GM21576 (cell line): Measurements from ENCODE around the gene EXOC6.

Experiments
- ATAC-seq: cut with Tn5 transposase; IDR thresholded peaks from one replicate; pipeline ENCODE4 v1.9.1; 2021; ENCODE audit warnings: mild to moderate bottlenecking, moderate library complexity; ENCODE audit not compliant: unreplicated experiment

The EXOC6 gene

DNA sequence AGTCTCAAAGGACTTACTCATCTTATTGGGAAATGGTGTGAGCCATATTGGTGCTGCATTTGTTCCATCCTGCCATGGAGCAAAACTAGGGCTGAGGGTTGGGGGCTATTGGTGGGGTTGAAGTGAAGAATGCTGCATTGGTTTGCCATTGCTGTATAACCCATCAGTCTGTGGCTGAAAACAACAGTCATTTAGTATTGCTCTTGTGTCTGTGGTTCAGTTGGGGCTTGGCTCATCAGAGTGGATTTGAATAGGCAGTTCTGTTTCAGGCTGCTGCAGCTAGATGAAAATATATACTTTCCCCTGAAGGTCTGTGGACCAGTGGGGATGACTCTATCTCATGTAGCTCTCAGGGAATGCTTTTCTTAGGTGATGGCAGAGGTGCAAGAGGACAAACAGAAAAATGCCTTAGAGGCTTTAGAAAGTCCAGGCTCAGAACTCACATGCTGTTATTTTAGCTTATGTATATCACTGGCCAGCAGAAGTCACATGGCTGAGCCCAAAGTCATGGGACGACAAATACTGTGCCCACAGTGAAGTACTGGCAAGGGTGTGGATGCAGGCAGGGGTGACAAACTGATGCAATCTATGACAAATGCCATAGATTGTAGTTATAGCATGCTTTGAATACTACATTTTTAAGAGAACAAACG, 15.2 kb upstream of the EXOC6 start:
- no peak for ATAC-seq

- no peak for ATAC-seq
Measured at GRCh38 chr10:92834331-92834730, 14.0 kb upstream of the EXOC6 start.

DNA sequence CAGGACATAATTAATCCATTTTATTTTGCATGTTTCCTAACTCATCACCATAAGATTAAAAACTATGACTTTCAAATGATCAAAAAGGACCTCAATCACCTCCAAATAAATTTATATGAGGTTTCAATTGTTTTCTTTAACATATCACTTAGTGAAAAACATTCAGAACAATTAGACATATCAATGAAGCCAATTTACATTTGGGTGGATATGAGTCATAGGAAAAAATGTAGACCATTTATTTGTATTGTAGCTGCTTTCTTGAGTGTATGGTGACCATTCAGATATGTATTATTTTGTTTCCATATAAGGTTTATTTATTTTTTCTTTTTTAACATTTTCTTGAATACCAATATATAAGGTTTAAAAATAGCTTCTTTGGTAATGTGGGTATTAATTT, 13.3 kb upstream of the EXOC6 start:
- no peak for ATAC-seq

GRCh38 chr10:92837456-92837855, 10.9 kb upstream of the EXOC6 start:
- ATAC-seq, result no peak

DNA sequence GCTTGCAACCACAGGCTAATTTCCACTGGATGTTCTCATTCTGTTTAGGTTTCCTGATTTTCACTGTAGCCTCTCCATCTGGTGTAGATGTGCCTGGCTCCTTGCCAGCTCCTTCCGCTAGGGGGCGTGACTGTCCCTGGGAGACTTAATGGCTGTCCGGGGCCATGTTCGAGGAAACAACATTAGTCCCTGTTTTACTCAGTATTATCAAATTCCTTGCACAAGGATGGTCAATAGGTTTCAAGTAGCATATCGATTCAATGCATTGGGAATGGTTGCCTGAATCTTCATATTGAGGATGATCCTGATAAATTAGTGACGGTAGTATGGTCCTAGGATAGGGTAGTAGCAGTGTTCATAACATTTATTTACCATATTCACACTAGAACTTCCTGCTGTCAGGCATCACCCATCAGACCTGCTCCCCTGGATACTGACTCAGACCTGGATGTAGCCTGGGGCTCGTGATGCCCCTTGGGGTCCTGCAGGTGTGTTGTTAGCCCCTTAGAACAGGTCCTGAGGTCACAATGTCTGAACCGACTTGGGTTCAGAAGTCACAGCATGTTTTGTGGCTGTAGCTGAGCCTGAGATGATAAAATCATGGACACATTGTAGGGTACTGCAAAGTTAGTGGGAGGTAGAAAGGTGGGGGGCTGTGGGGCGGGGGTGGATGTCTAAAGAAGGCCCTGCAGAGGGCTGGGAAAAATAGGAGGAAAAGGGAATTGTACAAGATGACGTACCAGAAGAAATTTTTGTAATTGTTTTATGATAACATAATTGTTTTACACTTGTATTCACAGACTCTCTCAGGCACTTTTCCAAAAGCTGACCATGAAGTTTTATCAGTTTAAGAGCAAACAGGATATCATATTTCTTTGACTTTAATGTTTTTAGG, 8.9 kb upstream of the EXOC6 start:
- ATAC-seq, result no peak

- ATAC-seq, result no peak
Measured at GRCh38 chr10:92844746-92845145, 3.6 kb upstream of the EXOC6 start.

GRCh38 chr10:92845921-92846320, 2.4 kb upstream of the EXOC6 start:
- no peak for ATAC-seq

GRCh38 chr10:92846344-92846743, 2.0 kb upstream of the EXOC6 start:
- ATAC-seq, result no peak

- no peak for ATAC-seq
Measured at GRCh38 chr10:92846854-92847201, 1.5 kb upstream of the EXOC6 start.

DNA sequence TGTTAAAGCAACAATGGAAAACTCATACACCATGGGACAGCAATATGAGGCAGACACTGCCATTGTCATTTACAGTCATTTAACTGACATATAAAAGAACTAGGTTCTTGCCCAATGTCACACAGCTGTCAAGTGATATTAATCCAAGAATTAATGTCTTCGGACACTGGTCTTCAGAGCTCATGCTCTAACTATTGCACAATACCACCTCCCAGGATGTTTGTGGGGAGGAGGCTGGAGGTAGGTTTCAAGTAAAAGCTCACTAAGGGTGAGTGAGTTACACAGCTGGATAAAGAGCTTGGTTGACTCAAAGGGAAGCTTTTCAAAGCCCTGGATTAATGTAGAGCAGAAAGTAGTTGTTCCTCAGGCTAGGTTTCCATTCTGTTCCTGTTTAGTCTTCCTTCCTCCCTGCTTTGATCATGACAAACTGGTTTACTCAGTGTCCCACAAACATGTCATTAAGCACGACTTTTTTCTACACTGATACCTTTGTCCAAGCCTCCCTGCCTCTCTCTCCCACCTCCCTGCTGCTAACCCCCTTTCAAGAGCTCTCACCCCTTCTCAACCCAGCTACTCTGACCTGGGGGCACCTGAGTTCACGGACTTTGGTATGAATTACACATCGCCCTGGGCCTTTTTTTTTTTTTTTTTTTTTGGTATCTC, 987 bp upstream of the EXOC6 start:
- no peak for ATAC-seq

DNA sequence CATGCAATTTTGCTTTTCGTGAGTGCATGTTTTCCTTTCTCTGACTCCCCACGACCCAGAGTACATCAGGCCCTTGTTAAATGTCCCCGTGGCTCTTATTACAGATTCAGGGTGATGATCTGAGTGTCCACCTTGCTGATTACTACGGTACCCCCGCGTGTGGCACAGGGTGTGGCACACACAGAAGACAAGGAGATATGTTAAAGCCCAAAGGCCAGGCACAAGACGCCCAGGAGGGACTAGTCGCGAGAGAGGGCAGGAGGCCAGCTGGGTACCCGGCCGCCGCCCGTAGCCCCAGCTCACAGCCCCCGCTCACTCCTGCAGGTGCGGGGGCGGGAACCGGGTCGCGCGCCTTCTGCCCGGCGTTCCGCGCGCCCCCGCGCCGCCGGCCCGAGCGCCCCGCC, 281 bp upstream of the EXOC6 start:
- no peak for ATAC-seq

DNA sequence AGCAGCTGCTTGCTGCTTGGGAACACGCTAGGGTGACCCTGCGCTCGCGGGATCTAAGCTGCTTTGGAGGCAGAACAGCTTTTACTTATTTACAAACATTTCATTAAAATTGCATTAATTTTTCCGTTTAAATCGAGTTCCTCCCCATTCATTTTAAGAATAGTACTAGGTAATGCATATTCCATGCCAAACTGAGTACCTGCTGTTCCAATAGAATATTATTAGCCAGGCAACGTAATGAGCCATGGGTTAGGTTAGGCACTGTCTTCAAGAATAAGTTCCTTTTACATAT, 860 bp downstream of the EXOC6 start:
- ATAC-seq, result no peak

- no peak for ATAC-seq
Measured at GRCh38 chr10:92849576-92850090, 1.3 kb downstream of the EXOC6 start.

GRCh38 chr10:92850185-92850584, 1.9 kb downstream of the EXOC6 start:
- no peak for ATAC-seq

DNA sequence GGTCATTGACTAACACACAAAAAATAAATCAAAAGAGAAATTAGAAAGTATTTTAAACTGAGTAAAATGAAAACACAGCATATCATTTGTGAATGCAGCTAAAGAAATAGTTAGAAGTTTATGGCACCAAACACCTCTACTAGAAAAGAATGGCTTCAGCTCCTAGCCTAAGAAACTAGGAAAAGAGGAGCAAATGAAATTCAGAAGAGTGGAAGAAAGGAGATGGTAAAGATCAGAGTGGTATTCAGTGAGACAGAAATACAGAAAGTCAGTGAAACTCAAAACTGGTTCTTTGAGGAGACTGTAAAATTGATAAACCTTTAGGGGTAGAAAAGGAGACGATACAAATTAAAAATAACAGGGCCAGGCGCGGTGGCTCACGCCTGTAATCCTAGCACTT, 2.7 kb downstream of the EXOC6 start:
- no peak for ATAC-seq

GRCh38 chr10:92855560-92855959, 7.2 kb downstream of the EXOC6 start:
- no peak for ATAC-seq

- no peak for ATAC-seq
Measured at GRCh38 chr10:92857904-92858514, 9.7 kb downstream of the EXOC6 start.

DNA sequence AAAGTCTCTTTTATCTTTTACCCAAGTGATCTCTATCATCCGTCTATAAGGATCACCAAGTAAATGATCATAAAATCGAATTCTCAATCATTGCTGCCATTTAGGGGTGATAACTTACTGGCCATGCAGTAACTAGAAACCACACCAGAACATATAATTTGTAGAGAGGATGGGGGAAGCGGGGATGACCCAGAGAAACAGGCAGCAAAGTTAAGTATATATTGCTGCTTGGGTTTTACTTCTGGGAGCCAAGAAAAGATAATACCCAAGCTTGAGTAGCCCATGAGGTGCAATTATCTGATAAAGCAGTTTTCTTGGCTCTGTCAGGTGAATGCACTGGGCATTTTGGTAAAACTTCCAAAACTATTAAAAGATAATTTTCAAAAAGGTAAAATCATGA, 18.9 kb downstream of the EXOC6 start:
- no peak for ATAC-seq

DNA sequence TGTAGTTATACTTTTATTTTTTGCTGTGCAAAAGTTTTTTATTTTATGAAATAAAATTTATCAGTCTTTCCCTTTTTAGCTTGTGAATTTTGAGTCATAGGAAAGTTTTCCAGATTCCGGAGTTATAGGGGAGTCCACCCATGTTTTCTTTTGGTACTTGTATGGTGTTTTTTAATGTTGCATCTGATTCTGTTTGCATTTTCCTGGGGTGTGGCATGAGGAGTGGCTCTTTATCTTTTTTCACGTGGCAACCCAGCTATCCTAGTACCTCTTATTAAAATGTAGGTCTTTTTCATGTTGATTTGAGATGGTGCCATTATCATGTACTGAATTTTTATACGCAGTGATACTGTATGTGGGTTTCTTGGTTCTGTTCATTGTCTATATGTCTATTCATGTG, 19.7 kb downstream of the EXOC6 start:
- no peak for ATAC-seq

DNA sequence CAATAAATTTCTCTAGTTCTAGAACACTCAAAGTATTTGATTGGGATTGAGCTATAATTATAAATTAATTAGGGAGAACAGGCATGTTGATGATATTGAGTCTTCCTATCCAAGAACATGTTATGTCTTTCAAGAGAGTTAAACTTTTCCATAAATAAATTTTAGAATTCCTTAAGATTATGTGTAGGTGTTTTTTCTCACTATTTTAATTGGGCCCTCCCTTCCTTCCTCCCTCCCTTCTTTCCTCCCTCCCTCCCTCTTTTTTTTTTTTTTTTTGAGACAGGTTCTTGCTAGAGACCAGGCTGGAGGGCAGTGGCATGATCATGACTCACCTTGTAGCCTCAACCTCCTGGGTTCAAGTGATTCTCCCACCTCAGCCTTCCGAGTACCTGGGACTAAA, 20.2 kb downstream of the EXOC6 start:
- no peak for ATAC-seq

DNA sequence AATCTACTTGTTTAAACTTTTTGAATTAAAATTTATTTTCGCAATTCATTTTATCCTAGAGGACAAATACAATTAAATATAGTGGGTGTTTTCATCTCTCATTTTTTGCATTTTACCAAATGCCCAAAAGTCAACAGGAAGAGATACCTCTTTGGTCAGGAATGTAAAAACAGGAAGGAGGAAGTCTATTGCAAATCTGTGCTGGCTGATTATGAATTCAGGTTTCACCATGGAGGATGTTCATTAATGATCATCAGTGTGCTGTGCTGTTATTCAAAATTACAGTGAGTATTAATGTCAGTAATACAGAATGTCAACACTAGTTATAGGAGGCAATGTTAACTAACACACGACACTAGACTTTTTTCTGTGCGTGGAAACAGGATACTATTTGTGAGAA, 24.7 kb downstream of the EXOC6 start:
- no peak for ATAC-seq
